ENCODE measurements around the gene TXNRD2.
"Not testable (repeated sequence)": the region's sequence is repeated elsewhere in the genome, so short reads cannot be mapped to it uniquely, and the experiment has no call there.

The TXNRD2 gene

DNA sequence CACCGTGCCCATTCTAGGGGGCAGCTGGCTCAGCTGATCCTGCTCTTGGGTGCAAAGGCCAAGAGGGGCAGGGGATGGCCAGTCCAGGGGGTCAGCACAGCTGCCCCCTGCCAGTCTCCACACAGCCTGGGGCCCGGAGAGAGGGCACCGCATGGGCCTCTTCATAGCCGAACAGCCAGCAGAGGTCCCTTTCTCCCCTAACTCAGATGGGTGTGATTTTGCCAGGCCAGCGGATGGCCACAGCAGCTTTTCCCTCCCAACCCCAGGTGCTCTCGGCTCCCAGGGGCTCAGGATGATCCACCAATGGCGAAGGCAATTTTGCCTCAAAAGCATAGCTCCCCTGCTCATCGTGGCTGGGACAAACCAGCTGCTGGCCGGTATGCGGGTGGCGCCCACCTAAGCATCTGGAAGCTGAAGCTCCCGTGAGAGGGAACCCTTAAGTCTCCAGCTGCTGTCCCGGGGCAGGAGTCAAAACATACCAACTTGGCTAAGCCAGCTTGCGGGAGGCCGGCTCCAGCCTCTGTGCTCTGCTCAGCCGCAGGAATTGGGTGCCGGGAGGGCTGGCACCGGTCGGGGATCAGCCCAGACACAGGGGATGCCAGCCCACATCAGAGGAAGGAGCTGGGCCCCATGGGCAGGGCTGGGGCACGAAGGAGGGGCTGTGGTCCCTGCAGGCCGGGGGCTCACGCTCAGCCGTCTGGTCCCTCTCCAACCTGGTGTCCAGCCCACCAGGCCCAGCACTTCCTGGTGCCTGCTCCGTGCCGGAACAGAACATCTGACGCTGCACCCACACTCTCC, 56.5 kb downstream of the TXNRD2 start:
- DNase-seq (ENCODE audit: low spot score in 2 of 2), result no peak
- H3K4me3 Mint-ChIP-seq, result no peak overlapping the region
- H3K27ac Mint-ChIP-seq, result no peak overlapping the region

GRCh38 chr22:19884161-19884953, 57.3 kb downstream of the TXNRD2 start:
- DNase-seq (ENCODE audit: low spot score in 2 of 2) (no peak), ATAC-seq (ENCODE audit: low read depth) (no peak)
- H3K27me3 Mint-ChIP-seq, result no peaks in the 10 kb centered on the region
- no peaks in the 10 kb centered on the region for H3K36me3 Mint-ChIP-seq
- peaks cover 11% of the 10 kb centered on the region for H3K4me1 Mint-ChIP-seq
- no peaks in the 10 kb centered on the region for H3K9me3 Mint-ChIP-seq
- no peak overlapping the region for H3K4me3 Mint-ChIP-seq
- H3K27ac Mint-ChIP-seq, result no peak overlapping the region

More for the DNA sequence above, 56.5 kb downstream of the TXNRD2 start:
- Mint-ChIP-seq H3K27me3 (no peaks in the 10 kb centered on the region), H3K36me3 (no peaks in the 10 kb centered on the region), H3K4me1 (peaks cover 11% of the 10 kb centered on the region), H3K9me3 (no peaks in the 10 kb centered on the region)
- no peak for ATAC-seq (ENCODE audit: low read depth)

- H3K4me1 Mint-ChIP-seq, result peaks cover 11% of the 10 kb centered on the region
- H3K4me3 Mint-ChIP-seq; H3K27me3 Mint-ChIP-seq; H3K36me3 Mint-ChIP-seq; ATAC-seq (ENCODE audit: low read depth); H3K9me3 Mint-ChIP-seq; DNase-seq (ENCODE audit: low spot score in 2 of 2); H3K27ac Mint-ChIP-seq: not testable (repeated sequence)
Observed at GRCh38 chr22:19883446-19883845, 58.2 kb downstream of the TXNRD2 start.

DNA sequence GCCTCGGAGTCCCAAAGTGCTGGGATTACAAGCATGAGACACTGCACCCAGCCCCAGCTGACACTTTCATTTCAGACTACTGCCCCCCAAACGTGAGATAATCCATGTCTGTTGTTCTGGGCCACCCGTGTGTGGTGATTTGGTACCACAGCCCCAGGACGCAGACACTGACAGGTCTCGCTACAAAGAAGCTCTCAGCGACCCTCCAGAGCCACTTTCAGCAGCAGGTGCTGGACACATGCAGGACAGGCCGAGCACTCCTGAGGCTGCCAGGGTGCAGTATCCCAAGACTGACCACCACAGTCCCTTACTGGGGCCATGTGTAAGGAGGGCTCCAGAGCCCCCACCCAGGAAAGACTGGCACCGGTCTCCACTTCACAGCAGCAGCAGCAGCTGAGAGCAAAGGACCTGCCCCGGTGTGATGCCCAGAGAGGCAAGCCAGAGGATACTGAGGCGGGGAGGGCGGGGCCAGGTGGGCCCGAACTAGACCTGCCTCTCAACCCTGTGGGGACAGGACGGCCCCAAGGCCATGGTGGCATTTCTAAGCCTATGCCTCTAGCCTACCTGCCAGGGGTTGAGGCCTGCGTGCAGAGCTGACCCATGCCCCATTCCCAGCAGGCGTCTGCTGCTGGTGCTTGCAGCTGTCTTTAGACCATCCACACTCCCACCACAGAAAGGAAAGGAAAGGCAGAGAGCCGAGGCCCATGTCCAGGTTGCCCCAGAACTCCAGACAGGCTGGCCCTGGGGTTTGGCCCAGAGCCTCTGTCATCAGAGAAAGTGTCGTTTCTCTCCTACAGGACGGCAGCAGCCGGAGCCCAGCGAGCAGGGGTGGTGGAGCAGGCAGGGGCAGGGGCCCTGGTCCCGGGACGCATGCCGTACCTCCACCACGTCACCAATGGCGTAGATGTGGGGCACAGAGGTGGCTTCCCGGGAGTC, 58.9 kb downstream of the TXNRD2 start:
- ATAC-seq (ENCODE audit: low read depth) (no peak), DNase-seq (ENCODE audit: low spot score in 2 of 2) (no peak)
- no peaks in the 10 kb centered on the region for H3K36me3 Mint-ChIP-seq
- H3K4me1 Mint-ChIP-seq, result peaks cover 11% of the 10 kb centered on the region
- no peaks in the 10 kb centered on the region for H3K27me3 Mint-ChIP-seq
- no peak overlapping the region for H3K4me3 Mint-ChIP-seq
- H3K9me3 Mint-ChIP-seq, result no peaks in the 10 kb centered on the region
- no peak overlapping the region for H3K27ac Mint-ChIP-seq

- ATAC-seq (ENCODE audit: low read depth), result no peak
- Mint-ChIP-seq H3K27ac (no peak overlapping the region), H3K4me3 (no peak overlapping the region), H3K4me1 (peaks cover 5% of the 10 kb centered on the region), H3K36me3 (no peaks in the 10 kb centered on the region), H3K27me3 (no peaks in the 10 kb centered on the region), H3K9me3 (no peaks in the 10 kb centered on the region)
- no peak for DNase-seq (ENCODE audit: low spot score in 2 of 2)
Observed at GRCh38 chr22:19880786-19881569, 60.6 kb downstream of the TXNRD2 start.

DNA sequence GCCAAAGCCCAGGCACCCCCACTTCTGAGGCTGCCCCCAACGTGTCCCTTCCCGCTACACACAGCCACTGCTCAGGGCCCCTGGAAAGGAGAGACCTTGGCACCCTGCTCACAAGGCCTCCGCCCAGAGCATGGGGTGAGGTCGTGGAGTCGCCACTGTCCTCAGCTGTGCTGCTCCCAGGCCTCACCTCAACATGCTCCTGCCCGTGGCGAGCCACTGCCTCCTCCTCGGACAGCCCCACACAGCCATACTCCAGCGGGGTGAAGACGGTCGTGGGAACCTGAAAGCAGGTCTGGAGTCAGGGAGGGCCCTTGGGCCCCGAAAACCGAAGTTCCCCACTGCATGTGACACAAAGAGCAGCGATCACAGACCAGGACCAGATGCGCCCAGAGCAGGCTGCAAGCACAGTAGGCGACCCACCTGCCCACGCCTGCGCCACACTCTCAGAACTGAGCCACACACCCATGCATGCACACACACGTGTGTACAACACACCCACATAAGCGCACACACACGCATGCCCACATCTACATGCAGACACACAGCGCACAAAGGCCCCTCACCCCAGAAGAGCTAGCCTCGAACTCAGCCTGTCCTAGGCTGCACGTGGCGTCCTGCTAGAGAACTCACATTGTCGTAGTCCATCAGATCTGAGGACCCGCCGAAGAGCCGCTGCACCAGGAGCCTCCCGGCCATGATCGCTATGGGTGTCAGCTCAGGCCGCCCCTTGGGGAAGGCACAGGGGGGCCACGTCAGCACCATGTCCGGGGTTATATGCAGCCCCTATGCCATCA, 61.4 kb downstream of the TXNRD2 start:
- Mint-ChIP-seq H3K36me3 (no peaks in the 10 kb centered on the region), H3K4me3 (no peak overlapping the region), H3K9me3 (no peaks in the 10 kb centered on the region), H3K27me3 (no peaks in the 10 kb centered on the region), H3K4me1 (no peaks in the 10 kb centered on the region), H3K27ac (no peak overlapping the region)
- no peak for ATAC-seq (ENCODE audit: low read depth)
- no peak for DNase-seq (ENCODE audit: low spot score in 2 of 2)

- no peak for DNase-seq (ENCODE audit: low spot score in 2 of 2)
- Mint-ChIP-seq H3K36me3 (no peaks in the 10 kb centered on the region), H3K4me1 (no peaks in the 10 kb centered on the region), H3K27me3 (no peaks in the 10 kb centered on the region), H3K27ac (no peak overlapping the region), H3K9me3 (no peaks in the 10 kb centered on the region), H3K4me3 (no peak overlapping the region)
- no peak for ATAC-seq (ENCODE audit: low read depth)
Observed at GRCh38 chr22:19879643-19879991, 62.0 kb downstream of the TXNRD2 start.

DNA sequence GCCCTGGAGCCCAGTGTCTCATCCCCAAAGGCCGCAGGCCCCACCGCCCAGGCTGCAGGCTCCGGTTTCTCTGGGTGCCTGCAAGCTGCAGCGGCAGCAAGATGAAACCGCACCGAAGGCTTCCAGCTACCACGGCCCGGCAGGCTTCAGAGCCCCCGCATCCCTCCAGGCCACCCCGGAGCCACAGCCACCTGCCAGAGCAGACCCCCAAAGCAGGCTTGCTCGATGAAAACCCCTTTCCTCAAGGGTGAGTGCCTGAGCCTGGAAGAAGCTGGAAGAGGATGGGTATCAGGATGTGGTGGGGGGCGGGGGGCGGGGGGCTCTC, 62.4 kb downstream of the TXNRD2 start:
- H3K4me3 Mint-ChIP-seq, result no peak overlapping the region
- no peaks in the 10 kb centered on the region for H3K9me3 Mint-ChIP-seq
- DNase-seq (ENCODE audit: low spot score in 2 of 2) (no peak), ATAC-seq (ENCODE audit: low read depth) (no peak)
- no peaks in the 10 kb centered on the region for H3K4me1 Mint-ChIP-seq
- no peaks in the 10 kb centered on the region for H3K27me3 Mint-ChIP-seq
- H3K36me3 Mint-ChIP-seq, result no peaks in the 10 kb centered on the region
- H3K27ac Mint-ChIP-seq, result no peak overlapping the region

- H3K4me3 Mint-ChIP-seq, result no peak overlapping the region
- ATAC-seq (ENCODE audit: low read depth), result no peak
- no peaks in the 10 kb centered on the region for H3K27me3 Mint-ChIP-seq
- no peaks in the 10 kb centered on the region for H3K36me3 Mint-ChIP-seq
- no peak for DNase-seq (ENCODE audit: low spot score in 2 of 2)
- no peak overlapping the region for H3K27ac Mint-ChIP-seq
- H3K9me3 Mint-ChIP-seq, result no peaks in the 10 kb centered on the region
- H3K4me1 Mint-ChIP-seq, result no peaks in the 10 kb centered on the region
Observed at GRCh38 chr22:19878461-19879245, 63.0 kb downstream of the TXNRD2 start.

- no peaks in the 10 kb centered on the region for H3K36me3 Mint-ChIP-seq
- no peak for DNase-seq (ENCODE audit: low spot score in 2 of 2)
- H3K9me3 Mint-ChIP-seq, result no peaks in the 10 kb centered on the region
- H3K27me3 Mint-ChIP-seq, result no peaks in the 10 kb centered on the region
- no peaks in the 10 kb centered on the region for H3K4me1 Mint-ChIP-seq
- ATAC-seq (ENCODE audit: low read depth), result no peak
- H3K27ac Mint-ChIP-seq, result no peak overlapping the region
- no peak overlapping the region for H3K4me3 Mint-ChIP-seq
Observed at GRCh38 chr22:19877626-19878339, 63.8 kb downstream of the TXNRD2 start.

DNA sequence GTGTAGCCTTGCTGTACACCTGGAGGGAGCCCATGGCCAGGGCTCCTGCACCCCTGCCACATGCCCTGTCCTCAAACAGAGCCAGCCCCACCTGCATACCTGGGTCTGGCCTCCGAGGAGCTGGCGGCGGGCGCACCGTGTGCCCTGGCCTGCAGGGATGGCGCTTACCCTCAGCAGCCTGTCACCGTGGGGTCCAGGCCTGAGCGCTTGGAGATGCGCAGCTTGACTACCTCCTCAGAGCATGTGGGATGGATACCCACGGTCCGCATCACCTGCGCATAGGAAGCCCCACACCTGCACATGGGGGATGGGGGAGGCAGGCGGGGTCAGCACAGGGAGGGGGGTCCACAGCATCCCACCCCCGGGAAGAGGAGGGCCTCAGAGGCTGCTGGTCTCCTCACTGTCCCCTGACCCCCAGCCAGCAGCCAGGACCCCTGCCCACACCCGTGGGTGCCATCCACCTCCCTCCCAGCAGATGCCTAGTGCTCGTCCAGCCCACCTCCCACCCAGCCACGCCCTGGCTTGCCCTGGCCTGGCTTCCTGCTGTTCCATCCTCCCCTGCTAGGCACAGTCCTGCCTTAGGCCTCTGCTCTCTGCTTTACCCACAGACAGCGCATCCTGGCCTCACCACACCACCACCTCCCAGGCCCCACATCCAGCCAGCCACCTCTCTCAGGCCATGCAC, 64.5 kb downstream of the TXNRD2 start:
- DNase-seq (ENCODE audit: low spot score in 2 of 2), result no peak
- Mint-ChIP-seq H3K36me3 (no peaks in the 10 kb centered on the region), H3K4me3 (no peak overlapping the region), H3K9me3 (no peaks in the 10 kb centered on the region), H3K4me1 (no peaks in the 10 kb centered on the region), H3K27ac (no peak overlapping the region), H3K27me3 (no peaks in the 10 kb centered on the region)
- ATAC-seq (ENCODE audit: low read depth), result no peak
